Measurements from ENCODE around the gene S1PR1. TPM values are rescaled to one million over a fixed set of nuclear protein-coding genes. Genes with fewer than 3 reads are reported as not detected.
A peak's percentile ranks its signal among the peaks of the same experiment; 100 is the strongest.

S1PR1 gene
- total and polyA plus RNA-seq, 2 of the 13 experiments (the other 11 are each of a cell fraction or from before 2014, with no cell fraction given) = not detected

GRCh38 chr1:101257500-101258325 lies 20.9 kb downstream of the S1PR1 start (continued):
- TF ChIP-seq KIAA2018 (CRISPR knock-in tag; IDR thresholded peaks at IDR 0.05; ENCODE audit: borderline replicate concordance) = no peak
- peak; percentile 76 for TF ChIP-seq PATZ1 (CRISPR knock-in tag; IDR thresholded peaks at IDR 0.05)
- no peak for TF ChIP-seq MLXIP (CRISPR knock-in tag; IDR thresholded peaks at IDR 0.05; ENCODE audit: borderline replicate concordance)
- TF ChIP-seq AHR (CRISPR knock-in tag; IDR thresholded peaks at IDR 0.05) = no peak
- TF ChIP-seq ARID4A (CRISPR knock-in tag; IDR thresholded peaks at IDR 0.05; ENCODE audit: borderline replicate concordance) = peak; percentile 60; the same call in 1 of the 2 replicates
- no peak for TF ChIP-seq ARNT2 (CRISPR knock-in tag; IDR thresholded peaks at IDR 0.05; ENCODE audit: low read depth)
- no peak for TF ChIP-seq GPN1 (CRISPR knock-in tag; IDR thresholded peaks at IDR 0.05; ENCODE audit: borderline replicate concordance)
